SK-N-SH treated with all-trans-retinoic acid at 6 μM for 48 hours (cell line): ENCODE measurements around the gene KRTAP9-6.
"Not testable (repeated sequence)": the region's sequence is repeated elsewhere in the genome, so short reads cannot be mapped to it uniquely, and the experiment has no call there.

Experiments used
- ATAC-seq: fragments of 200-7000 bp; cut with Tn5 transposase; 3 replicates; pipeline ENCODE4 v1.9.1; 2020; ENCODE audit warnings: mild to moderate bottlenecking, moderate library complexity
- ARNTL ChIP-seq: fragments of 450-650 bp; formaldehyde crosslinking; IDR thresholded peaks from 2 replicates; pipeline ENCODE4 v1.5.0; 2020; ENCODE audit warnings: low read depth, mild to moderate bottlenecking, moderate library complexity, borderline replicate concordance
- BACH2 ChIP-seq: fragments of 250-450 bp; sonication (Bioruptor Pico); IDR thresholded peaks from 2 replicates; pipeline ENCODE4 v1.9.0; 2021; ENCODE audit warnings: mild to moderate bottlenecking, borderline replicate concordance
- CSDC2 ChIP-seq: fragments of 250-450 bp; sonication (Bioruptor Pico); IDR thresholded peaks from 2 replicates; pipeline ENCODE4 v1.5.0; 2020; ENCODE audit warnings: mild to moderate bottlenecking, moderate library complexity
- ESRRG ChIP-seq: fragments of 250-450 bp; sonication (Bioruptor Pico); IDR thresholded peaks from 2 replicates; pipeline ENCODE4 v1.6.1; 2021; ENCODE audit warnings: mild to moderate bottlenecking
- GLIS3 ChIP-seq: fragments of 250-450 bp; sonication (Bioruptor Pico); IDR thresholded peaks from 2 replicates; pipeline ENCODE4 v1.5.0; 2020; ENCODE audit warnings: mild to moderate bottlenecking, moderate library complexity
- ISL1 ChIP-seq: fragments of 250-450 bp; sonication (Bioruptor Pico); IDR thresholded peaks from 2 replicates; pipeline ENCODE4 v2.1.2; 2022; ENCODE audit warnings: mild to moderate bottlenecking, moderate library complexity
- POU6F1 ChIP-seq: fragments of 250-450 bp; sonication (Bioruptor Pico); IDR thresholded peaks from 2 replicates; pipeline ENCODE4 v1.8.0; 2021; ENCODE audit warnings: low read depth, mild to moderate bottlenecking, moderate library complexity, borderline replicate concordance
- PPARA ChIP-seq: fragments of 250-450 bp; sonication (Bioruptor Pico); IDR thresholded peaks from 2 replicates; pipeline ENCODE4 v1.5.0; 2020; ENCODE audit warnings: mild to moderate bottlenecking, borderline replicate concordance
- RARB ChIP-seq: fragments of 250-450 bp; sonication (Bioruptor Pico); IDR thresholded peaks from 2 replicates; pipeline ENCODE4 v1.8.0; 2021; ENCODE audit warnings: mild to moderate bottlenecking, moderate library complexity
- SNAI2 ChIP-seq: fragments of 250-450 bp; sonication (Bioruptor Pico); IDR thresholded peaks from 2 replicates; pipeline ENCODE4 v1.5.0; 2020; ENCODE audit warnings: mild to moderate bottlenecking, moderate library complexity
- TCF4 ChIP-seq: fragments of 250-450 bp; sonication (Bioruptor Pico); IDR thresholded peaks from 2 replicates; pipeline ENCODE4 v1.8.0; 2021; ENCODE audit warnings: mild to moderate bottlenecking, moderate library complexity, borderline replicate concordance
- TOX ChIP-seq: fragments of 250-450 bp; sonication (Bioruptor Pico); IDR thresholded peaks from 2 replicates; pipeline ENCODE4 v1.8.0; 2021; ENCODE audit warnings: mild to moderate bottlenecking, moderate library complexity, borderline replicate concordance
- TSHZ2 ChIP-seq: fragments of 250-450 bp; sonication (Bioruptor Pico); IDR thresholded peaks from 2 replicates; pipeline ENCODE4 v1.5.0; 2020; ENCODE audit warnings: mild to moderate bottlenecking, moderate library complexity
- ZC3H10 ChIP-seq: fragments of 250-450 bp; sonication (Bioruptor Pico); IDR thresholded peaks from 2 replicates; pipeline ENCODE4 v1.5.1; 2021; ENCODE audit warnings: mild to moderate bottlenecking, moderate library complexity
- ZFP3 ChIP-seq: fragments of 250-450 bp; sonication (Bioruptor Pico); IDR thresholded peaks from 2 replicates; pipeline ENCODE4 v1.5.0; 2020; ENCODE audit warnings: mild to moderate bottlenecking, moderate library complexity
- ZFP30 ChIP-seq: fragments of 450-650 bp; formaldehyde crosslinking; IDR thresholded peaks from 2 replicates; pipeline ENCODE4 v1.5.0; 2022; ENCODE audit warnings: mild to moderate bottlenecking, moderate library complexity
- ZNF565 ChIP-seq: fragments of 450-650 bp; formaldehyde crosslinking; conservative IDR thresholded peaks from 2 replicates; pipeline ENCODE4 v1.5.0; 2020; ENCODE audit warnings: low read depth, mild to moderate bottlenecking, moderate library complexity
- ZNF70 ChIP-seq: fragments of 450-650 bp; formaldehyde crosslinking; IDR thresholded peaks from 2 replicates; pipeline ENCODE4 v1.5.0; 2020; ENCODE audit warnings: mild to moderate bottlenecking, moderate library complexity
- ZNF8 ChIP-seq: fragments of 450-650 bp; formaldehyde crosslinking; IDR thresholded peaks from 2 replicates; pipeline ENCODE4 v1.5.0; 2020; ENCODE audit warnings: mild to moderate bottlenecking, moderate library complexity
- TF ChIP-seq, protein P1 (sequence below): fragments of 250-450 bp; sonication (Bioruptor Pico); IDR thresholded peaks from 2 replicates; pipeline ENCODE4 v1.5.1; 2021; ENCODE audit warnings: mild to moderate bottlenecking, moderate library complexity

Gene KRTAP9-6

GRCh38 chr17:41271858-41272257 is 6.7 kb downstream of the KRTAP9-6 start:
- TF ChIP-seq TSHZ2 (CRISPR knock-in tag), result no peak
- no peak for TF ChIP-seq ZNF8 (CRISPR knock-in tag)
- no peak for TF ChIP-seq ZFP3 (CRISPR knock-in tag)
- no peak for TF ChIP-seq ISL1
- TF ChIP-seq GLIS3, result no peak
- no peak for ATAC-seq

GRCh38 chr17:41275648-41276190 is 10.5 kb downstream of the KRTAP9-6 start, which contains the start of gene KRTAP9-7:
TSS of gene KRTAP9-7 (plus strand) at chr17:41275698. CDS start at chr17:41275698, 0 bp downstream.
- not testable (repeated sequence) for ATAC-seq

DNA sequence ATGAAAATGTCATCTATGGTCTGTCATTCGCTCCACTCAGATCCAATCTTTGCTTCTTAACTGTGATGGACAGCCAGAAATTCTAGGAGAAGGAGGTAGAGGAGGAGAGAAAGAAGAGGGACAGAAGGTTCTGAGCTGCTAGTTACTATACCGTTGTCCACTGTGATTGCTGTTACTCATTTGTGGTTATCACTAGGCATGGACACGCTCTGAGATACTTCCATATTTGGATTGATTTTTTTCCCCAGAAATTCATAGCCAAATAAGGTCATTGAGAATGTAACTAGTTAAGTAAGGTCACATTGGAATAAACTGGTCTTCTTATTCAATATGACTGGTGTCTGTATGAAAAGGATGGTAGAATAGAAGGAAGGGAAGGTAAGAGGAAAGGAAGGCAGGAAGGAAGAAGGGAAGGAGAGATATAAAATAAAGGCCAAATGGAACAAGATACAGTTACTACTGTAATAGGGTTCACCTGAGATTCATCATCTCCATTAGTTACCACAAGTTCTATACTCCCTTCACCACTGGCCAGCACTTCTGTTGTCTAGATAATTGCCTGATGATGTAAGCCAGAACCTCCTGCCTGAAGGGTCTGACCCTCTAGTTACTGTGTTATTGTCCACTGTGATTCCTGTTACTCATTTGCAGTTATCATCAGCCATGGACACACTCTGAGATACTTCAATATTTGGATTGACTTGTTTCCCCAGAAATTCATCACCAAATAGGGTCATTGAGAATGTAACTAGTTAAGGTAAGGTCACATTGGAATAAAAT is 13.2 kb downstream of the KRTAP9-6 start:
- ATAC-seq, result no peak
- TF ChIP-seq ESRRG (CRISPR knock-in tag) (no peak), ARNTL (CRISPR knock-in tag) (no peak)

DNA sequence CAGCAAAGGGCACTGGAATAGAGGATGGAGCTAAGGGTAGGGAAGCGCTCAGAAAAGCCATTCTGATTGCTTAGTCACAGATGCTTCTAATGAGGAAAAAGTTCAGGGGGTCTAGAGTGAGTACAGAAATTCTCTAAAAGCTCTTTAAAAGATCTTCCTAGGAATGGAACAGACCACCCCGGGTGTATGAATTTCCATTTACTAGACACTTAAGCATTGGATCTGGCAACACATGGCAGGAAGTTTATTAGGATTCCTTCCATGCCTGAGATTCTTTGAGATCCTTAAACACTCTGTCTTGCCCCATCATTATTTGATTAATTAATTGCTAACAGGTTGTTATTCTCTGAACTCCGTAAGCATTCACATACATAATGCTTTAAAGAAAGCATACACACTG is 18.9 kb downstream of the KRTAP9-6 start:
- ATAC-seq, result no peak
- TF ChIP-seq ARNTL (CRISPR knock-in tag) (no peak), POU6F1 (CRISPR knock-in tag) (no peak), CSDC2 (no peak), ZFP30 (CRISPR knock-in tag) (no peak), TSHZ2 (CRISPR knock-in tag) (no peak), ISL1 (no peak)
- TF ChIP-seq, all 23 proteins: peak for 0

DNA sequence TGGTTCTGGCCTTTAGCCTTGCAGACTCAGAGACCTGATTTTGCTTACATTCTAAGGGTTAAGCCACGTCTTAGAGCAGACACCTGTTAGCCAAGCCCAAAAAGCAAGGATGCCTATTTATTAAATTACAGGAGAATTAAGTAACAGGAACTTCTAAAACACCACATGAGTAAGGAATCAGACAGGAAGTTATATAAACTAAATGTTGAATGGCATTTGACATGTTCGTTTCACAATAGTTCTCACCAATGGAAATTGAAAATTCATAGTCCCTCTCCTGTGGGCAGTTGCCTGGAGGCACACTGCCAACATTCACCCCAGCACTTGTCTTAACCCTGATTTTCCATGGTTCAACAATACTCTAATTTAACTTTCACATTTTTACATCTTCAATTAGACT is 19.4 kb downstream of the KRTAP9-6 start:
- ATAC-seq, result no peak
- no peak for TF ChIP-seq ZC3H10 (CRISPR knock-in tag)
- TF ChIP-seq SNAI2, result no peak
- TF ChIP-seq TCF4 (CRISPR knock-in tag), result no peak
- TF ChIP-seq, all 23 proteins: peak for 0

DNA sequence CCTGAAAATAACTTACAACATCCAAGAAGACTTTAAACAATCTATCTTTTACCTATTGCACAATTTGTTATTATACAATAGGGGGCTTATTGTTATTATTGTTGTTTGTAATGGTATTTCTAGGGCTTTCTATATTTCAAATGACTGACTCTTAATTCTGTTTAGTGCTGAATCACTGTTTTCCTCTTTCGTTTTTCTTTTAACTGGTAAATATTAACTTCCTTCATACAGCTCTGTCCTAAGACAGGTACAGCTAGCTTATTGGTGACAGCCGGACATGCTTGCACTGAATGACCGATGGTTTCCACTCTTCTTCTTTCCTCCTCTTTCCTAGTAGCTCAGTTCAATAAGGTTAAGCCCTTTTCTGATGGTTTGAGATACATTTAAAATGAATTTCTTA is 21.9 kb downstream of the KRTAP9-6 start:
- ATAC-seq, result no peak
- TF ChIP-seq POU6F1 (CRISPR knock-in tag) (no peak), ZNF70 (CRISPR knock-in tag) (no peak), ZC3H10 (CRISPR knock-in tag) (no peak), ZNF565 (CRISPR knock-in tag) (no peak), ZFP30 (CRISPR knock-in tag) (no peak), GLIS3 (no peak), TOX (CRISPR knock-in tag) (no peak), TCF4 (CRISPR knock-in tag) (no peak), ESRRG (CRISPR knock-in tag) (no peak), BACH2 (CRISPR knock-in tag) (no peak), ZNF8 (CRISPR knock-in tag) (no peak), RARB (no peak), ZFP3 (CRISPR knock-in tag) (no peak), ARNTL (CRISPR knock-in tag) (no peak), PPARA (no peak)
- TF ChIP-seq, protein P1, sequence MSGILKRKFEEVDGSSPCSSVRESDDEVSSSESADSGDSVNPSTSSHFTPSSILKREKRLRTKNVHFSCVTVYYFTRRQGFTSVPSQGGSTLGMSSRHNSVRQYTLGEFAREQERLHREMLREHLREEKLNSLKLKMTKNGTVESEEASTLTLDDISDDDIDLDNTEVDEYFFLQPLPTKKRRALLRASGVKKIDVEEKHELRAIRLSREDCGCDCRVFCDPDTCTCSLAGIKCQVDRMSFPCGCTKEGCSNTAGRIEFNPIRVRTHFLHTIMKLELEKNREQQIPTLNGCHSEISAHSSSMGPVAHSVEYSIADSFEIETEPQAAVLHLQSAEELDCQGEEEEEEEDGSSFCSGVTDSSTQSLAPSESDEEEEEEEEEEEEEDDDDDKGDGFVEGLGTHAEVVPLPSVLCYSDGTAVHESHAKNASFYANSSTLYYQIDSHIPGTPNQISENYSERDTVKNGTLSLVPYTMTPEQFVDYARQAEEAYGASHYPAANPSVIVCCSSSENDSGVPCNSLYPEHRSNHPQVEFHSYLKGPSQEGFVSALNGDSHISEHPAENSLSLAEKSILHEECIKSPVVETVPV, result no peak
